Measurements from ENCODE around the gene AGPS. TPM values are rescaled to one million over a fixed set of nuclear protein-coding genes. Genes with fewer than 3 reads are reported as not detected.

The AGPS gene
- total RNA-seq, 1 experiment from 2014 or later: 54.0 TPM

GRCh38 chr2:177538323-177538722 lies 145.8 kb downstream of the AGPS start:
- Histone ChIP-seq H3K27me3 (ENCODE audit: low read length) (no peaks in the 10 kb centered on the region), H3K9me3 (ENCODE audit: low read length) (no peaks in the 10 kb centered on the region), H3K9ac (ENCODE audit: low read length) (no peak overlapping the region), H3K4me2 (ENCODE audit: low read depth, low read length, poor library complexity, severe bottlenecking) (no peak overlapping the region), H3K27ac (ENCODE audit: low read length) (no peak overlapping the region), H3K4me3 (ENCODE audit: low read length) (no peak overlapping the region), H3K36me3 (ENCODE audit: insufficient read depth, low read length) (peaks cover 30% of the 10 kb centered on the region), H2AFZ (ENCODE audit: low read length) (no peak overlapping the region), H3K4me1 (ENCODE audit: low read length) (no peaks in the 10 kb centered on the region), H3K79me2 (ENCODE audit: low read length) (0 out of 2 replicates have a peak, but pooled peaks cover 4% of the 10 kb centered on the region), H3K9me2 (replicated peaks; ENCODE audit: insufficient read depth, low read length) (no peaks in the 10 kb centered on the region), H4K20me1 (ENCODE audit: insufficient read depth, low read depth, low read length) (no peaks in the 10 kb centered on the region)
- no peak for DNase-seq

- Histone ChIP-seq H3K4me1 (ENCODE audit: low read length) (no peaks in the 10 kb centered on the region), H3K27me3 (ENCODE audit: low read length) (no peaks in the 10 kb centered on the region), H3K79me2 (ENCODE audit: low read length) (0 out of 2 replicates have a peak, but pooled peaks cover 4% of the 10 kb centered on the region), H3K36me3 (ENCODE audit: insufficient read depth, low read length) (peaks cover 45% of the 10 kb centered on the region), H3K4me2 (ENCODE audit: low read depth, low read length, poor library complexity, severe bottlenecking) (no peak overlapping the region), H3K9me2 (replicated peaks; ENCODE audit: insufficient read depth, low read length) (no peaks in the 10 kb centered on the region), H3K9me3 (ENCODE audit: low read length) (peaks cover 5% of the 10 kb centered on the region; the same call in 1 of the 2 replicates), H2AFZ (ENCODE audit: low read length) (no peak overlapping the region), H3K4me3 (ENCODE audit: low read length) (no peak overlapping the region), H4K20me1 (ENCODE audit: insufficient read depth, low read depth, low read length) (no peaks in the 10 kb centered on the region), H3K27ac (ENCODE audit: low read length) (no peak overlapping the region), H3K9ac (ENCODE audit: low read length) (no peak overlapping the region)
- no peak for DNase-seq
Measured at GRCh38 chr2:177540283-177540682, 147.7 kb downstream of the AGPS start.

GRCh38 chr2:177541258-177541991 lies 148.9 kb downstream of the AGPS start:
- H3K27ac ChIP-seq (ENCODE audit: low read length): no peak overlapping the region
- H3K9ac ChIP-seq (ENCODE audit: low read length): no peak overlapping the region
- H4K20me1 ChIP-seq (ENCODE audit: insufficient read depth, low read depth, low read length): no peaks in the 10 kb centered on the region
- no peaks in the 10 kb centered on the region for H3K9me2 ChIP-seq (replicated peaks; ENCODE audit: insufficient read depth, low read length)
- H2AFZ ChIP-seq (ENCODE audit: low read length): no peak overlapping the region
- no peaks in the 10 kb centered on the region for H3K4me1 ChIP-seq (ENCODE audit: low read length)
- no peak overlapping the region for H3K4me3 ChIP-seq (ENCODE audit: low read length)
- H3K9me3 ChIP-seq (ENCODE audit: low read length): peaks cover 5% of the 10 kb centered on the region; the same call in 1 of the 2 replicates
- H3K4me2 ChIP-seq (ENCODE audit: low read depth, low read length, poor library complexity, severe bottlenecking): no peak overlapping the region
- DNase-seq: no peak
- H3K79me2 ChIP-seq (ENCODE audit: low read length): 0 out of 2 replicates have a peak, but pooled peaks cover 4% of the 10 kb centered on the region
- no peaks in the 10 kb centered on the region for H3K27me3 ChIP-seq (ENCODE audit: low read length)
- peaks cover 46% of the 10 kb centered on the region for H3K36me3 ChIP-seq (ENCODE audit: insufficient read depth, low read length)

GRCh38 chr2:177542396-177542795 lies 149.8 kb downstream of the AGPS start:
- H2AFZ ChIP-seq (ENCODE audit: low read length): no peak overlapping the region
- no peaks in the 10 kb centered on the region for H3K27me3 ChIP-seq (ENCODE audit: low read length)
- peaks cover 5% of the 10 kb centered on the region; the same call in 1 of the 2 replicates for H3K9me3 ChIP-seq (ENCODE audit: low read length)
- no peak overlapping the region for H3K9ac ChIP-seq (ENCODE audit: low read length)
- no peak for DNase-seq
- no peak overlapping the region for H3K4me2 ChIP-seq (ENCODE audit: low read depth, low read length, poor library complexity, severe bottlenecking)
- H4K20me1 ChIP-seq (ENCODE audit: insufficient read depth, low read depth, low read length): no peaks in the 10 kb centered on the region
- H3K9me2 ChIP-seq (replicated peaks; ENCODE audit: insufficient read depth, low read length): no peaks in the 10 kb centered on the region
- H3K36me3 ChIP-seq (ENCODE audit: insufficient read depth, low read length): peaks cover 46% of the 10 kb centered on the region
- no peaks in the 10 kb centered on the region for H3K79me2 ChIP-seq (ENCODE audit: low read length)
- H3K4me1 ChIP-seq (ENCODE audit: low read length): no peaks in the 10 kb centered on the region
- no peak overlapping the region for H3K4me3 ChIP-seq (ENCODE audit: low read length)
- no peak overlapping the region for H3K27ac ChIP-seq (ENCODE audit: low read length)

GRCh38 chr2:177543007-177543760 lies 150.6 kb downstream of the AGPS start:
- DNase-seq: no peak
- H3K27ac ChIP-seq (ENCODE audit: low read length): no peak overlapping the region
- H3K79me2 ChIP-seq (ENCODE audit: low read length): no peaks in the 10 kb centered on the region
- H3K4me3 ChIP-seq (ENCODE audit: low read length): no peak overlapping the region
- H2AFZ ChIP-seq (ENCODE audit: low read length): no peak overlapping the region
- H4K20me1 ChIP-seq (ENCODE audit: insufficient read depth, low read depth, low read length): no peaks in the 10 kb centered on the region
- no peaks in the 10 kb centered on the region for H3K4me1 ChIP-seq (ENCODE audit: low read length)
- H3K9me2 ChIP-seq (replicated peaks; ENCODE audit: insufficient read depth, low read length): no peaks in the 10 kb centered on the region
- peaks cover 5% of the 10 kb centered on the region; the same call in 1 of the 2 replicates for H3K9me3 ChIP-seq (ENCODE audit: low read length)
- no peak overlapping the region for H3K9ac ChIP-seq (ENCODE audit: low read length)
- no peaks in the 10 kb centered on the region for H3K27me3 ChIP-seq (ENCODE audit: low read length)
- peaks cover 39% of the 10 kb centered on the region for H3K36me3 ChIP-seq (ENCODE audit: insufficient read depth, low read length)
- H3K4me2 ChIP-seq (ENCODE audit: low read depth, low read length, poor library complexity, severe bottlenecking): no peak overlapping the region

GRCh38 chr2:177545143-177545542 lies 152.6 kb downstream of the AGPS start:
- no peak overlapping the region for H3K27ac ChIP-seq (ENCODE audit: low read length)
- DNase-seq: no peak
- no peak overlapping the region for H3K4me2 ChIP-seq (ENCODE audit: low read depth, low read length, poor library complexity, severe bottlenecking)
- H3K79me2 ChIP-seq (ENCODE audit: low read length): no peaks in the 10 kb centered on the region
- H3K4me3 ChIP-seq (ENCODE audit: low read length): no peak overlapping the region
- H3K9ac ChIP-seq (ENCODE audit: low read length): no peak overlapping the region
- H3K9me3 ChIP-seq (ENCODE audit: low read length): peaks cover 5% of the 10 kb centered on the region; the same call in 1 of the 2 replicates
- no peaks in the 10 kb centered on the region for H4K20me1 ChIP-seq (ENCODE audit: insufficient read depth, low read depth, low read length)
- H2AFZ ChIP-seq (ENCODE audit: low read length): no peak overlapping the region
- H3K36me3 ChIP-seq (ENCODE audit: insufficient read depth, low read length): peaks cover 32% of the 10 kb centered on the region
- no peaks in the 10 kb centered on the region for H3K27me3 ChIP-seq (ENCODE audit: low read length)
- no peaks in the 10 kb centered on the region for H3K9me2 ChIP-seq (replicated peaks; ENCODE audit: insufficient read depth, low read length)
- no peaks in the 10 kb centered on the region for H3K4me1 ChIP-seq (ENCODE audit: low read length)

GRCh38 chr2:177545981-177546585 lies 153.5 kb downstream of the AGPS start:
- Histone ChIP-seq H3K27me3 (ENCODE audit: low read length) (no peaks in the 10 kb centered on the region), H3K4me2 (ENCODE audit: low read depth, low read length, poor library complexity, severe bottlenecking) (no peak overlapping the region)

GRCh38 chr2:177547122-177547521 lies 154.5 kb downstream of the AGPS start:
- Histone ChIP-seq H3K4me1 (ENCODE audit: low read length) (peaks cover 6% of the 10 kb centered on the region; the same call in 1 of the 2 replicates), H3K79me2 (ENCODE audit: low read length) (no peaks in the 10 kb centered on the region; the same call in 1 of the 2 replicates), H3K9me2 (replicated peaks; ENCODE audit: insufficient read depth, low read length) (no peaks in the 10 kb centered on the region), H2AFZ (ENCODE audit: low read length) (no peak overlapping the region), H3K9me3 (ENCODE audit: low read length) (peaks cover 5% of the 10 kb centered on the region; the same call in 1 of the 2 replicates), H3K4me3 (ENCODE audit: low read length) (no peak overlapping the region), H3K4me2 (ENCODE audit: low read depth, low read length, poor library complexity, severe bottlenecking) (no peak overlapping the region), H4K20me1 (ENCODE audit: insufficient read depth, low read depth, low read length) (no peaks in the 10 kb centered on the region), H3K36me3 (ENCODE audit: insufficient read depth, low read length) (peaks cover 25% of the 10 kb centered on the region), H3K27ac (ENCODE audit: low read length) (no peak overlapping the region), H3K9ac (ENCODE audit: low read length) (no peak overlapping the region), H3K27me3 (ENCODE audit: low read length) (no peaks in the 10 kb centered on the region)
- no peak for DNase-seq

More at GRCh38 chr2:177545981-177546585, 153.5 kb downstream of the AGPS start:
- no peaks in the 10 kb centered on the region for H3K4me1 ChIP-seq (ENCODE audit: low read length)
- no peak overlapping the region for H3K27ac ChIP-seq (ENCODE audit: low read length)
- no peaks in the 10 kb centered on the region for H4K20me1 ChIP-seq (ENCODE audit: insufficient read depth, low read depth, low read length)
- H3K79me2 ChIP-seq (ENCODE audit: low read length): no peaks in the 10 kb centered on the region
- peaks cover 31% of the 10 kb centered on the region for H3K36me3 ChIP-seq (ENCODE audit: insufficient read depth, low read length)
- DNase-seq: no peak
- H3K9me2 ChIP-seq (replicated peaks; ENCODE audit: insufficient read depth, low read length): no peaks in the 10 kb centered on the region
- H3K9ac ChIP-seq (ENCODE audit: low read length): no peak overlapping the region
- no peak overlapping the region for H2AFZ ChIP-seq (ENCODE audit: low read length)
- H3K4me3 ChIP-seq (ENCODE audit: low read length): no peak overlapping the region
- peaks cover 5% of the 10 kb centered on the region; the same call in 1 of the 2 replicates for H3K9me3 ChIP-seq (ENCODE audit: low read length)
